Choroid plexus epithelial cell (primary cell): Measurements from ENCODE around the gene ZNF528.
A peak's percentile ranks its signal among the peaks of the same experiment; 100 is the strongest.

Experiments
- DNase-seq: peaks from one replicate; pipeline ENCODE4 v3.0.0-alpha.2; 2010; ENCODE audit warnings: low read depth
- H3K4me3 ChIP-seq: 2 replicates; pipeline ENCODE4 v1.5.1; 2011; ENCODE audit warnings: low read depth, mild to moderate bottlenecking, control low read depth, low read length, moderate library complexity
- TF ChIP-seq, protein P1 (sequence below): conservative IDR thresholded peaks from 2 replicates; pipeline ENCODE4 v1.5.1; 2011; ENCODE audit warnings: low read depth, mild to moderate bottlenecking, control low read depth, inconsistent platforms, low read length, moderate library complexity

The ZNF528 gene

DNA sequence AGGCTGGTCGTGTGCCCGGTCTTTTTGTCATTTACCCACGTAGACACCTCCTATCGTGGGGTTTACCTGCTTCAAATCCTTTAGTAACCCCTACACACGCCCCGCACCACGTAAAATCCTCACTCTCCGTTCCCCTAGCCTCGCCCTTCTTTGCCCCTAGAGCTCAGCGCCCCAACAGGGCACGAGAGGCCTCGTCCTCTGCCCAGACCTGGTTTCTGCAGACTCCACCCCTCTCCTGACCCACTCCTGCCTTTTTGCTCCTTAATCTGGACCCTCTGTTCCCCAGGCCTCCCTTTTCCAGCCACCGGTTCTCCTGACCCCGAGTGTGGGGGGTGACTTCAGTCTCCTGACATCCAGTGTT, 412 bp downstream of the ZNF528 start:
- TF ChIP-seq, protein P1, sequence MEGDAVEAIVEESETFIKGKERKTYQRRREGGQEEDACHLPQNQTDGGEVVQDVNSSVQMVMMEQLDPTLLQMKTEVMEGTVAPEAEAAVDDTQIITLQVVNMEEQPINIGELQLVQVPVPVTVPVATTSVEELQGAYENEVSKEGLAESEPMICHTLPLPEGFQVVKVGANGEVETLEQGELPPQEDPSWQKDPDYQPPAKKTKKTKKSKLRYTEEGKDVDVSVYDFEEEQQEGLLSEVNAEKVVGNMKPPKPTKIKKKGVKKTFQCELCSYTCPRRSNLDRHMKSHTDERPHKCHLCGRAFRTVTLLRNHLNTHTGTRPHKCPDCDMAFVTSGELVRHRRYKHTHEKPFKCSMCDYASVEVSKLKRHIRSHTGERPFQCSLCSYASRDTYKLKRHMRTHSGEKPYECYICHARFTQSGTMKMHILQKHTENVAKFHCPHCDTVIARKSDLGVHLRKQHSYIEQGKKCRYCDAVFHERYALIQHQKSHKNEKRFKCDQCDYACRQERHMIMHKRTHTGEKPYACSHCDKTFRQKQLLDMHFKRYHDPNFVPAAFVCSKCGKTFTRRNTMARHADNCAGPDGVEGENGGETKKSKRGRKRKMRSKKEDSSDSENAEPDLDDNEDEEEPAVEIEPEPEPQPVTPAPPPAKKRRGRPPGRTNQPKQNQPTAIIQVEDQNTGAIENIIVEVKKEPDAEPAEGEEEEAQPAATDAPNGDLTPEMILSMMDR = peak; percentile 9
- peak overlapping the region; percentile 86 for H3K4me3 ChIP-seq
- peak; percentile 8 for DNase-seq

GRCh38 chr19:52410276-52410675, 12.6 kb downstream of the ZNF528 start:
- no peak for DNase-seq
- TF ChIP-seq, protein P1 = no peak
- H3K4me3 ChIP-seq = no peak overlapping the region

GRCh38 chr19:52415711-52416110, 18.1 kb downstream of the ZNF528 start:
- no peak for DNase-seq
- TF ChIP-seq, protein P1 = no peak
- H3K4me3 ChIP-seq = no peak overlapping the region

GRCh38 chr19:52428937-52429336, 31.3 kb downstream of the ZNF528 start, which contains the start of gene ZNF534:
Gene ZNF534, plus strand, starts transcription at chr19:52429148. Its CDS starts 2,327 bp downstream, at chr19:52431475.
- TF ChIP-seq, protein P1 = no peak
- DNase-seq = no peak
- H3K4me3 ChIP-seq = no peak within 1 kb of the TSS

GRCh38 chr19:52442179-52442578, 44.5 kb downstream of the ZNF528 start:
- TF ChIP-seq, protein P1 = no peak
- H3K4me3 ChIP-seq = no peak overlapping the region

GRCh38 chr19:52444506-52444905, 46.9 kb downstream of the ZNF528 start:
- DNase-seq = no peak
- TF ChIP-seq, protein P1 = no peak
- no peak overlapping the region for H3K4me3 ChIP-seq

More at GRCh38 chr19:52442179-52442578, 44.5 kb downstream of the ZNF528 start:
- DNase-seq = no peak

- no peak for DNase-seq
- H3K4me3 ChIP-seq = no peak overlapping the region
- TF ChIP-seq, protein P1 = no peak
Observed at GRCh38 chr19:52451241-52451640, 53.6 kb downstream of the ZNF528 start.
